C4-2B (cell line): ENCODE measurements around the gene HBS1L.

Experiments
- CTCF ChIP-seq: fragments of 450-650 bp; conservative IDR thresholded peaks from 2 replicates; pipeline ENCODE4 v1.5.1; 2017; ENCODE audit warnings: mild to moderate bottlenecking
- ZFX ChIP-seq: fragments of 450-650 bp; IDR thresholded peaks from 2 replicates; pipeline ENCODE4 v1.6.1; 2017

DNA sequence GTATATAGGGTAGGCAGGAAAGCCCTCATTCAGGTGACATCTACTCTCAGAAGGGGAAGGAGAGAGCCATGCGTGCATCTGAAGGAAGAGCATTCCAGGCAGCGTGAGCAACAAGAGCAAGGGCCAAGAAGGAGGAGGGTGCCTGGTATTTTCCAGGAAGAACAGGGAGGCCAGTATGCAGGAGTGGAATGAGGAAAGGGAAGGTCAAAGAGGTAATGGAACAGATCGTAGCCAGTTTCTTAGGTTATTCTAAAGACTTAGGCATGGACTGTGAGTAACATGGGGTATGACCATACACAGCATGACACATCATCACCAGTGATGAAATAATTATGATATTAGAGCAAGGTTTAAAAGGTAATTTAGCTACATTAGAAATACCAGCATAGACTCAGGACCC is 128.8 kb downstream of the HBS1L start:
- TF ChIP-seq CTCF: no peak
- TF ChIP-seq ZFX: no peak
